Loucy (cell line): Measurements from ENCODE around the gene SYCP1.

Source experiments
- H2AFZ ChIP-seq: fragments of 200-600 bp; sonication (generic); 2 replicates; pipeline ENCODE4 v1.6.0; 2016; ENCODE audit warnings: antibody characterized with exemption, mild to moderate bottlenecking, low read length, moderate library complexity
- H3F3A ChIP-seq: fragments of 200-600 bp; 2 replicates; pipeline ENCODE4 v1.6.0; 2016; ENCODE audit warnings: antibody characterized with exemption, low read depth, mild to moderate bottlenecking
- H3K27me3 ChIP-seq: fragments of 200-600 bp; sonication (generic); 2 replicates; pipeline ENCODE4 v1.6.1; 2014; ENCODE audit warnings: low read length, mild to moderate bottlenecking; ENCODE audit not compliant: insufficient read depth, poor library complexity, severe bottlenecking
- H3K36me3 ChIP-seq: fragments of 200-600 bp; sonication (generic); 2 replicates; pipeline ENCODE4 v1.6.1; 2016; ENCODE audit warnings: low read length; ENCODE audit not compliant: insufficient read depth
- H3K4me1 ChIP-seq: fragments of 200-600 bp; sonication (generic); 2 replicates; pipeline ENCODE4 v1.5.1; 2014; ENCODE audit warnings: low read length, mild to moderate bottlenecking; ENCODE audit not compliant: insufficient read depth, poor library complexity, severe bottlenecking
- H3K4me2 ChIP-seq: fragments of 200-600 bp; sonication (generic); 2 replicates; pipeline ENCODE4 v1.6.0; 2014; ENCODE audit warnings: antibody characterized with exemption, low read length, low read depth, mild to moderate bottlenecking; ENCODE audit not compliant: poor library complexity, severe bottlenecking
- H3K4me3 ChIP-seq: fragments of 200-600 bp; sonication (generic); 2 replicates; pipeline ENCODE4 v1.5.1; 2014; ENCODE audit warnings: low read length, mild to moderate bottlenecking, mixed read lengths; ENCODE audit not compliant: poor library complexity, severe bottlenecking
- H3K79me2 ChIP-seq: fragments of 200-600 bp; sonication (generic); 2 replicates; pipeline ENCODE4 v1.6.1; 2014; ENCODE audit warnings: low read length; ENCODE audit not compliant: insufficient read depth
- H3K9ac ChIP-seq: fragments of 200-600 bp; sonication (generic); 2 replicates; pipeline ENCODE4 v1.6.0; 2014; ENCODE audit warnings: mild to moderate bottlenecking, low read depth, low read length, moderate library complexity; ENCODE audit not compliant: poor library complexity, severe bottlenecking
- H3K9me2 ChIP-seq: fragments of 200-600 bp; sonication (generic); replicated peaks from 2 replicates; pipeline ENCODE4 v1.6.1; 2016; ENCODE audit warnings: low read depth, low read length, mixed read lengths
- H3K9me3 ChIP-seq: fragments of 200-600 bp; sonication (generic); 2 replicates; pipeline ENCODE4 v1.6.1; 2014; ENCODE audit warnings: mild to moderate bottlenecking, antibody characterized with exemption, low read length, low read depth; ENCODE audit not compliant: insufficient read depth
- H4K20me1 ChIP-seq: fragments of 200-600 bp; sonication (generic); 2 replicates; pipeline ENCODE4 v1.6.0; 2014; ENCODE audit warnings: antibody characterized with exemption, low read length, mild to moderate bottlenecking; ENCODE audit not compliant: insufficient read depth, poor library complexity, severe bottlenecking
- EZH2phosphoT487 ChIP-seq: fragments of 200-600 bp; IDR thresholded peaks from 2 replicates; pipeline ENCODE4 v1.6.1; 2018; ENCODE audit warnings: antibody characterized with exemption, mild to moderate bottlenecking, moderate library complexity, borderline replicate concordance
- TF ChIP-seq, protein P1 (sequence below): fragments of 200-600 bp; sonication (generic); conservative IDR thresholded peaks from 2 replicates; pipeline ENCODE4 v1.5.1; 2014; ENCODE audit warnings: mild to moderate bottlenecking, antibody characterized with exemption, low read length

SYCP1 gene

DNA sequence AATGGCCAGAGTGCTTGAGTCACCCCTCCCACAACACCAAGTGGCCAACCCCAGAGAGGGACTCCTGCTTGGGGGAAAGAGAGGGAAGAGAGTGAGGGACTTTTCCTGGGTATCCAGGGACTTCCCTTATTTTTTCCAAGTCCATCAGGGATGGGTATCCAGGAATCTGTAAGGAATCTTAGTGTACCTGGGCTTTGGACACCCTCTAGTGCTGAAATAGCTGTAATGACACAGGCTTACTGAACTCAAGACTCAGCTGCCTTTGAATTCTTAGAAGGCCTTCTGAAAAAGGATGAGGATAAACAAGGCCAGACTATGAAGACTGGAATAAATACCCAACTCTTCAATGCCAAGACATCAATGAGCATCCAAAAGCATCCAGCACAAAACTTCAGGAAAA lies 187.0 kb downstream of the SYCP1 start:
- no peak overlapping the region for H2AFZ ChIP-seq
- no peaks in the 10 kb centered on the region for H3K79me2 ChIP-seq
- H3F3A ChIP-seq, result no peaks in the 10 kb centered on the region
- H3K4me2 ChIP-seq, result no peak overlapping the region
- H3K27me3 ChIP-seq, result no peaks in the 10 kb centered on the region
- TF ChIP-seq EZH2phosphoT487, result no peak
- TF ChIP-seq, protein P1, sequence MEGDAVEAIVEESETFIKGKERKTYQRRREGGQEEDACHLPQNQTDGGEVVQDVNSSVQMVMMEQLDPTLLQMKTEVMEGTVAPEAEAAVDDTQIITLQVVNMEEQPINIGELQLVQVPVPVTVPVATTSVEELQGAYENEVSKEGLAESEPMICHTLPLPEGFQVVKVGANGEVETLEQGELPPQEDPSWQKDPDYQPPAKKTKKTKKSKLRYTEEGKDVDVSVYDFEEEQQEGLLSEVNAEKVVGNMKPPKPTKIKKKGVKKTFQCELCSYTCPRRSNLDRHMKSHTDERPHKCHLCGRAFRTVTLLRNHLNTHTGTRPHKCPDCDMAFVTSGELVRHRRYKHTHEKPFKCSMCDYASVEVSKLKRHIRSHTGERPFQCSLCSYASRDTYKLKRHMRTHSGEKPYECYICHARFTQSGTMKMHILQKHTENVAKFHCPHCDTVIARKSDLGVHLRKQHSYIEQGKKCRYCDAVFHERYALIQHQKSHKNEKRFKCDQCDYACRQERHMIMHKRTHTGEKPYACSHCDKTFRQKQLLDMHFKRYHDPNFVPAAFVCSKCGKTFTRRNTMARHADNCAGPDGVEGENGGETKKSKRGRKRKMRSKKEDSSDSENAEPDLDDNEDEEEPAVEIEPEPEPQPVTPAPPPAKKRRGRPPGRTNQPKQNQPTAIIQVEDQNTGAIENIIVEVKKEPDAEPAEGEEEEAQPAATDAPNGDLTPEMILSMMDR, result peak; percentile 52
- no peaks in the 10 kb centered on the region for H3K9me2 ChIP-seq
- no peak overlapping the region for H3K9ac ChIP-seq
- H3K36me3 ChIP-seq, result no peaks in the 10 kb centered on the region
- H3K9me3 ChIP-seq, result no peaks in the 10 kb centered on the region
- no peaks in the 10 kb centered on the region for H3K4me1 ChIP-seq
- no peak overlapping the region for H3K4me3 ChIP-seq
- no peaks in the 10 kb centered on the region for H4K20me1 ChIP-seq
